H1 (cell line): Measurements from ENCODE around the gene TJP3. TPM values are rescaled to one million over a fixed set of nuclear protein-coding genes. Genes with fewer than 3 reads are reported as not detected.

Experiments used
- CTCF ChIA-PET: fragments of 300-600 bp; sonication (Branson Sonifier 250); formaldehyde crosslinking; loops from one replicate; lab custom pipeline; 2021; ENCODE audit not compliant: partially characterized antibody; lab: Charles Lee
- POLR2A ChIA-PET: fragments of 300-600 bp; sonication (Branson Sonifier 250); formaldehyde crosslinking; loops from one replicate; lab custom pipeline; 2021; ENCODE audit warnings: inconsistent platforms; ENCODE audit not compliant: partially characterized antibody; lab: Charles Lee
- DNase-seq, 2 experiments: peaks; one replicate each; pipeline versions ENCODE4 v3.0.0 to v3.0.0-alpha.2; 2010 to 2022; ENCODE audit warnings: low spot score in 2 of 2, low read depth in 1 of 2, mixed read lengths in 1 of 2
- FAIRE-seq: peaks from 2 replicates; lab custom pipeline; 2011; peaks lifted over from hg19 to GRCh38; lab: Jason Lieb, UNC
- H2AFZ ChIP-seq: 2 replicates; pipeline ENCODE4 v1.8.1; 2012; ENCODE audit warnings: low read length, inconsistent platforms
- H2AK5ac ChIP-seq: 2 replicates; pipeline ENCODE4 v1.6.1; 2013; ENCODE audit warnings: low read depth, low read length
- H2BK120ac ChIP-seq: replicated peaks from 2 replicates; pipeline ENCODE3; 2013; ENCODE audit warnings: low read depth, low read length, inconsistent platforms
- H2BK12ac ChIP-seq: 2 replicates; pipeline ENCODE4 v1.6.1; 2013; ENCODE audit warnings: low read depth, low read length
- H2BK15ac ChIP-seq: 2 replicates; pipeline ENCODE4 v1.6.1; 2013; ENCODE audit warnings: low read length
- H2BK20ac ChIP-seq: 2 replicates; pipeline ENCODE4 v1.6.1; 2013; ENCODE audit warnings: low read length
- H2BK5ac ChIP-seq: 2 replicates; pipeline ENCODE4 v1.6.1; 2013; ENCODE audit warnings: low read depth, low read length
- H3K14ac ChIP-seq: 2 replicates; pipeline ENCODE4 v1.6.1; 2013; ENCODE audit warnings: inconsistent platforms; ENCODE audit not compliant: insufficient read length
- H3K18ac ChIP-seq: 2 replicates; pipeline ENCODE4 v1.6.1; 2013; ENCODE audit warnings: low read length; ENCODE audit errors: extremely low read depth
- H3K23ac ChIP-seq: 2 replicates; pipeline ENCODE4 v1.6.1; 2013; ENCODE audit warnings: inconsistent platforms; ENCODE audit not compliant: insufficient read length
- H3K23me2 ChIP-seq: 2 replicates; pipeline ENCODE4 v1.6.1; 2013; ENCODE audit warnings: low read depth, low read length
- H3K27ac ChIP-seq: 2 replicates; pipeline ENCODE4 v1.6.1; 2011; ENCODE audit warnings: low read depth, low read length, inconsistent platforms
- H3K27me3 ChIP-seq, 4 experiments: replicated peaks in 1 of 4; 1 replicate in 1 of 4; 2 replicates in 3 of 4; pipeline versions ENCODE4 v1.6.1 to v1.8.1; 2011 to 2013; ENCODE audit warnings: low read length in 3 of 4, mild to moderate bottlenecking in 3 of 4, inconsistent platforms in 2 of 4, mixed read lengths in 2 of 4, moderate library complexity in 1 of 4; ENCODE audit not compliant: control insufficient read depth in 3 of 4, insufficient read depth in 3 of 4; ENCODE audit errors: extremely low read depth in 1 of 4
- H3K36me3 ChIP-seq, 4 experiments: 2 replicates each; pipeline versions ENCODE4 v1.6.1 to v1.8.1; 2011 to 2013; ENCODE audit warnings: mild to moderate bottlenecking in 4 of 4, low read length in 3 of 4, moderate library complexity in 2 of 4, control low read depth in 1 of 4, inconsistent platforms in 1 of 4; ENCODE audit not compliant: insufficient read depth in 4 of 4, control insufficient read depth in 2 of 4
- H3K4ac ChIP-seq: replicated peaks from 2 replicates; pipeline ENCODE3; 2013; ENCODE audit warnings: low read length, low read depth, mixed read lengths, inconsistent platforms; ENCODE audit not compliant: insufficient read length
- H3K4me1 ChIP-seq, 4 experiments: replicated peaks in 1 of 4; 1 replicate in 1 of 4; 2 replicates in 3 of 4; pipeline versions ENCODE4 v1.6.1 to v1.8.1; 2011 to 2013; ENCODE audit warnings: low read length in 3 of 4, inconsistent platforms in 2 of 4, mixed read lengths in 1 of 4; ENCODE audit not compliant: insufficient read depth in 4 of 4, control insufficient read depth in 3 of 4
- H3K4me2 ChIP-seq, 2 experiments: 2 replicates each; pipeline versions ENCODE4 v1.6.1 to v1.8.1; 2011 to 2013; ENCODE audit warnings: low read depth in 2 of 2, low read length in 2 of 2, control low read depth in 1 of 2, inconsistent platforms in 1 of 2, mild to moderate bottlenecking in 1 of 2; ENCODE audit not compliant: insufficient read depth in 1 of 2
- H3K4me3 ChIP-seq, 4 experiments: fragments of 200-600, 300-600 bp in 1 of 4; sonication (generic), shearing (Covaris generic), sonication (Bioruptor Twin) in 1 of 4; 2 replicates each; pipeline versions ENCODE4 v1.5.1 to v1.8.1; 2011 to 2016; ENCODE audit warnings: low read length in 4 of 4, low read depth in 3 of 4, control low read depth in 2 of 4, inconsistent platforms in 2 of 4, mild to moderate bottlenecking in 2 of 4, mixed read lengths in 1 of 4, moderate library complexity in 1 of 4; ENCODE audit not compliant: insufficient read depth in 2 of 4; ENCODE audit errors: extremely low read depth in 1 of 4
- H3K56ac ChIP-seq: replicated peaks from 2 replicates; pipeline ENCODE3; 2013; ENCODE audit warnings: low read depth, mild to moderate bottlenecking, mixed read lengths, low read length, inconsistent platforms; ENCODE audit not compliant: insufficient read length
- H3K79me1 ChIP-seq: 2 replicates; pipeline ENCODE4 v1.6.1; 2013; ENCODE audit warnings: low read depth, low read length, control low read depth
- H3K79me2 ChIP-seq, 2 experiments: 2 replicates each; pipeline versions ENCODE4 v1.6.1 to v1.8.1; 2012 to 2013; ENCODE audit warnings: low read length in 2 of 2, mild to moderate bottlenecking in 2 of 2, inconsistent platforms in 1 of 2; ENCODE audit not compliant: insufficient read depth in 2 of 2, control insufficient read depth in 1 of 2
- H3K9ac ChIP-seq, 4 experiments: replicated peaks in 1 of 4; 1 replicate in 1 of 4; 2 replicates in 3 of 4; pipeline versions ENCODE4 v1.6.1 to v1.8.1; 2011 to 2013; ENCODE audit warnings: low read depth in 3 of 4, low read length in 3 of 4, control low read depth in 2 of 4, mild to moderate bottlenecking in 2 of 4, moderate library complexity in 2 of 4, inconsistent platforms in 1 of 4; ENCODE audit errors: extremely low read depth in 1 of 4
- H3K9me3 ChIP-seq, 2 experiments: 2 replicates each; pipeline versions ENCODE4 v1.6.1 to v1.8.1; 2012 to 2013; ENCODE audit warnings: mild to moderate bottlenecking in 2 of 2, moderate library complexity in 2 of 2, control low read depth in 1 of 2, inconsistent platforms in 1 of 2, low read depth in 1 of 2, low read length in 1 of 2, mixed read lengths in 1 of 2; ENCODE audit not compliant: insufficient read depth in 2 of 2
- H4K20me1 ChIP-seq, 2 experiments: replicated peaks in 1 of 2; 2 replicates each; pipeline versions ENCODE3 to v1.8.1; 2011 to 2013; ENCODE audit warnings: inconsistent platforms in 2 of 2, low read length in 2 of 2, mild to moderate bottlenecking in 1 of 2; ENCODE audit not compliant: insufficient read depth in 2 of 2, control insufficient read depth in 1 of 2
- H4K5ac ChIP-seq: 2 replicates; pipeline ENCODE4 v1.6.1; 2013; ENCODE audit warnings: low read length, low read depth, mixed read lengths, inconsistent platforms; ENCODE audit not compliant: insufficient read length
- H4K8ac ChIP-seq: 2 replicates; pipeline ENCODE4 v1.8.0; 2013; ENCODE audit warnings: mild to moderate bottlenecking, moderate library complexity, low read length, inconsistent platforms; ENCODE audit not compliant: insufficient read depth; ENCODE audit errors: extremely low read depth
- H4K91ac ChIP-seq: replicated peaks from 2 replicates; pipeline ENCODE3; 2013; ENCODE audit warnings: low read length, mixed read lengths, inconsistent platforms; ENCODE audit not compliant: insufficient read length
- CBX8 ChIP-seq: fragments of 300-800, 300-1000 bp; sonication (generic); IDR thresholded peaks from 2 replicates; pipeline ENCODE4 v1.7.1; 2016; ENCODE audit warnings: low read depth, low read length, borderline replicate concordance
- CHD2 ChIP-seq: IDR thresholded peaks from 2 replicates; pipeline ENCODE4 v1.6.1; 2012; ENCODE audit warnings: low read length, improper control_type of control experiment
- CTBP2 ChIP-seq: IDR thresholded peaks from 2 replicates; pipeline ENCODE4 v1.7.0; 2011; ENCODE audit warnings: borderline replicate concordance, mild to moderate bottlenecking, moderate library complexity, mixed read lengths, low read length; ENCODE audit not compliant: insufficient read depth, insufficient read length
- EP300 ChIP-seq, 2 experiments: IDR thresholded peaks; 1 replicate in 1 of 2; 2 replicates in 1 of 2; pipeline ENCODE4 v1.6.1; 2011 to 2012; ENCODE audit warnings: low read depth in 2 of 2, low read length in 2 of 2, mild to moderate bottlenecking in 2 of 2, borderline replicate concordance in 1 of 2, inconsistent platforms in 1 of 2, moderate library complexity in 1 of 2
- JUND ChIP-seq: IDR thresholded peaks from 2 replicates; pipeline ENCODE4 v1.6.1; 2011; ENCODE audit warnings: mild to moderate bottlenecking, improper control_type of control experiment, low read length
- KDM4A ChIP-seq: IDR thresholded peaks from one replicate; pipeline ENCODE4 v1.7.1; 2012; ENCODE audit warnings: low read depth, mild to moderate bottlenecking, moderate library complexity, low read length, inconsistent platforms; ENCODE audit not compliant: severe bottlenecking
- NRF1 ChIP-seq: IDR thresholded peaks from 2 replicates; pipeline ENCODE4 v1.6.1; 2011; ENCODE audit warnings: mild to moderate bottlenecking, low read depth, low read length, improper control_type of control experiment
- POLR2AphosphoS5 ChIP-seq: IDR thresholded peaks from 2 replicates; pipeline ENCODE4 v1.6.1; 2011; ENCODE audit warnings: low read depth, low read length
- SAP30 ChIP-seq: fragments of 300-600 bp; sonication (generic); IDR thresholded peaks from 2 replicates; pipeline ENCODE4 v1.7.1; 2012; ENCODE audit warnings: low read length, moderate library complexity, mild to moderate bottlenecking, inconsistent platforms; ENCODE audit not compliant: insufficient read depth, insufficient replicate concordance
- SIN3A ChIP-seq, 2 experiments: IDR thresholded peaks in 1 of 2; conservative IDR thresholded peaks in 1 of 2; 2 replicates each; pipeline ENCODE4 v1.6.1; 2011 to 2012; ENCODE audit warnings: low read length in 2 of 2, improper control_type of control experiment in 1 of 2, low read depth in 1 of 2, mild to moderate bottlenecking in 1 of 2
- SIX5 ChIP-seq: IDR thresholded peaks from 2 replicates; pipeline ENCODE4 v1.6.1; 2011; ENCODE audit warnings: mild to moderate bottlenecking, low read depth, low read length
- SP4 ChIP-seq: IDR thresholded peaks from 2 replicates; pipeline ENCODE4 v1.6.1; 2012; ENCODE audit warnings: low read length, inconsistent platforms
- TAF1 ChIP-seq: IDR thresholded peaks from 2 replicates; pipeline ENCODE4 v1.6.1; 2011; ENCODE audit warnings: mild to moderate bottlenecking, low read depth, low read length
- WGBS, 2 experiments: shearing (Covaris generic) in 1 of 2; methylation state at CpG; one replicate each; pipeline versions ENCODE4 v1.1.6 to v1.1.7; 2013 to 2015; ENCODE audit warnings: low lambda C conversion rate in 2 of 2, mixed read lengths in 2 of 2, inconsistent platforms in 1 of 2, low coverage in 1 of 2, missing lambda C conversion rate in 1 of 2; ENCODE audit not compliant: insufficient replicate concordance in 2 of 2, insufficient coverage in 1 of 2, insufficient read length in 1 of 2; ENCODE audit errors: extremely low coverage in 1 of 2, missing lambda C conversion rate in 1 of 2; 5-methylcytosine and 5-hydroxymethylcytosine counted together
- polyA plus RNA-seq, 7 experiments: library from polyadenylated mRNA; depleted of rRNA in 3 of 7; stranded (reverse) in 5 of 7; unstranded in 2 of 7; fragments of >200 nt in 5 of 7; fragments of 200-250 nt in 2 of 7; gene quantifications; 1 replicate in 5 of 7; 2 replicates in 1 of 7; 4 replicates in 1 of 7; pipeline versions ENCODE4 v1.2.1 to v1.2.3, GENCODE V29; 2011 to 2013; ENCODE audit warnings: missing spikeins in 2 of 7, mixed read lengths in 2 of 7
- total RNA-seq: library from RNA; stranded (reverse); fragmentation: NEBNext Ultra II Directional; extraction: Animal tissue kit (Norgen Biotek cat#: 25700); gene quantifications from 2 replicates; pipeline ENCODE4 v1.2.1, GENCODE V29; 2021

TJP3 gene
- total and polyA plus RNA-seq, 2 of the 8 experiments (the other 6 are each of a cell fraction or from before 2014, with no cell fraction given) = 17.1 to 26.1 TPM

- Histone ChIP-seq H3K36me3 (no peaks in the 10 kb centered on the region), H4K20me1 (peaks cover 0 to 3% of the 10 kb centered on the region in 2 experiments), H3K23ac (no peak overlapping the region), H3K27me3 (no peaks in the 10 kb centered on the region), H3K9me3 (peaks cover 2 to 3% of the 10 kb centered on the region in 2 experiments; a peak in 1 of 4 replicates), H2BK5ac (no peak overlapping the region), H3K79me1 (no peaks in the 10 kb centered on the region), H3K14ac (no peak overlapping the region), H2BK12ac (no peak overlapping the region), H3K4me3 (no peak overlapping the region), H3K4me1 (peaks cover 0 to 7% (median 1%) of the 10 kb centered on the region in 4 experiments; a peak in 2 of 7 replicates), H3K23me2 (peaks cover 6% of the 10 kb centered on the region; the same call in 1 of the 2 replicates), H2BK15ac (no peak overlapping the region), H3K9ac (no peak overlapping the region), H4K8ac (no peak overlapping the region), H3K27ac (no peak overlapping the region), H2BK120ac (no peak overlapping the region), H3K56ac (no peak overlapping the region), H3K18ac (no peak overlapping the region), H3K79me2 (no peaks in the 10 kb centered on the region), H4K91ac (no peak overlapping the region), H2BK20ac (no peak overlapping the region), H2AFZ (no peak overlapping the region), H2AK5ac (no peak overlapping the region), H4K5ac (no peak overlapping the region), H3K4me2 (no peak overlapping the region), H3K4ac (no peak overlapping the region)
- no peak for FAIRE-seq
- DNase-seq = no peak
- 97% methylated on average over 5 of the region's 5 CpGs; no CpG with 5 or more reads in 1 of the 2 experiments for WGBS, 2 experiments
- TF ChIP-seq CHD2 (no peak), KDM4A (no peak), JUND (no peak), SIX5 (no peak), POLR2AphosphoS5 (no peak), SAP30 (no peak), NRF1 (no peak), TAF1 (no peak), SP4 (no peak), EP300 (IDR thresholded peaks at IDR 0.05; ENCODE audit: borderline replicate concordance in 1 of 2, low read depth in 2 of 2, low read length in 2 of 2) (no peak), CBX8 (no peak), SIN3A (conservative IDR thresholded peaks at IDR 0.05 in 1 of 2, IDR thresholded peaks at IDR 0.05 in 1 of 2; ENCODE audit: low read depth in 1 of 2, low read length in 2 of 2) (no peak), CTBP2 (no peak)
- CTCF ChIA-PET = interaction anchor here (1.6 to 1.7 kb wide), 2 partner anchors 20 to 46 kb away, joined by 5 to 7 read pairs; no protein-coding TSS in a partner anchor
- POLR2A ChIA-PET = interaction anchor here (1.7 to 2.3 kb wide), 2 partner anchors 13 to 209 kb away, joined by 6 to 14 read pairs; partner anchors contain the start of genes EEF2 and MRPL54
Observed at GRCh38 chr19:3775831-3776230, 67.6 kb downstream of the TJP3 start.
